ENCODE data around the gene CALY.

The CALY gene

DNA sequence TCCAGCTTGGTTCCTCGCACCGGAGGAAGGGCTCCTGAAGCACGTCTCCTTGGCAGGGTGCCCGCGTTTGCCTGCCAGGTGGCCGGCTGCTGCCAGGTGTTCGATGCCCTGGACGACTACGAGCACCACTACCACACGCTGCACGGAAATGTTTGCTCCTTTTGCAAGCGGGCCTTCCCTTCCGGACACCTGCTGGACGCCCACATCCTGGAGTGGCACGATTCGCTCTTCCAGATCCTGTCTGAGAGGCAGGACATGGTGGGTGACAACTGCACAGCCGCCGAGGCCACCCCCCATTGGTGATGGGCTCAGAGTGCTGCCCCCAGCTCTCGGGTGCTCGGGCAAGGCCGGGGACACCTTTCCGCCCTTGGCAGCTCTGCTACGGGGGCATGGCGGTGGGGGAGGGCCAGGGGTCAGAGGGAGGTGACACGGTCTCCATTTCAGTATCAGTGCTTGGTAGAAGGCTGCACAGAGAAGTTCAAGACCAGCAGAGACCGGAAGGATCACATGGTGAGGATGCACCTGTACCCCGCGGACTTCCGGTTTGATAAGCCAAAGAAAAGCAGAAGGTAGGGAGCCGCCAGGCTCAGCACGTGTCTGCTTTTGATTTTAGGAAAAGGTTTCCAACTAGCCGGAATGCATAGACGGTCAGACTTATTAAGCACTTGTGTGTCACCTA is 26.8 kb downstream of the CALY start:
- peak overlapping the region; percentile 81 for H3K27ac Mint-ChIP-seq
- H3K27me3 Mint-ChIP-seq = no peaks in the 10 kb centered on the region
- CTCF ChIA-PET = no interaction called here
- peaks cover 31% of the 10 kb centered on the region for H3K4me1 Mint-ChIP-seq
- no peak for DNase-seq
- H3K36me3 Mint-ChIP-seq = peaks cover 21% of the 10 kb centered on the region
- no peaks in the 10 kb centered on the region for H3K9me3 Mint-ChIP-seq
- peak overlapping the region; percentile 71 for H3K4me3 Mint-ChIP-seq

DNA sequence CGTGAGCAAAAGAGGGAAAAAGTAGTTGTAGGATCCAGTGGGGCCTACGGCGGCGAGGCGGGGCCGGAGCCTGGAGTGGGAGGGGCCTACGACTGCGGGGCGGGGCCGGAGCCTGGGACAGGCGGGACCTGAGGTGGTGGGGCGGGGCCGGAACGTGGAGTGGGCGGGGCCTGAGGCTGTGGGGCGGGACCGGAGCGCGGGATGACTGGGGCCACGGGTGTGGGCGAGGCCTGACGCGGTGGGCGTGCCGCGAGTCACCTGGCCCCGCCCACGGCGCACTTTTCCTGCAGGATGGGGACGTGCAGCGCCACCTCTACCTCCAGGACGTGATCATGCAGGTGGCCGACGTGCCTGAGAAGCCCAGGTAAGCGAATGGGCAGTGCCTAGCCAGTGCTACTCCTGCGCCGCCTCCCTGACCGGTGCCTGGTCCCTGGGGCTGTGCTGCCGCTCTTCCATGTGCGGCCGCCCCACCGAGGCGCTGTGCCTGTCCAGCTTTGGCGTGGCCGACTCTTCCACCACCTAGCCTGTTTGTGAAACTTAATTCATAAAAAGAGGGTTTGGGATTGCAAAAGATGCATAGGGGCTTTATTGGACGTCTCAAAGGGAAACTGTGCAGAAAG is 27.5 kb downstream of the CALY start:
- peak; percentile 94 for DNase-seq
- Mint-ChIP-seq H3K4me1 (peaks cover 31% of the 10 kb centered on the region), H3K27ac (peak overlapping the region; percentile 89), H3K27me3 (no peaks in the 10 kb centered on the region), H3K9me3 (no peaks in the 10 kb centered on the region), H3K36me3 (peaks cover 21% of the 10 kb centered on the region), H3K4me3 (peak overlapping the region; percentile 71)
- CTCF ChIA-PET = no interaction called here

DNA sequence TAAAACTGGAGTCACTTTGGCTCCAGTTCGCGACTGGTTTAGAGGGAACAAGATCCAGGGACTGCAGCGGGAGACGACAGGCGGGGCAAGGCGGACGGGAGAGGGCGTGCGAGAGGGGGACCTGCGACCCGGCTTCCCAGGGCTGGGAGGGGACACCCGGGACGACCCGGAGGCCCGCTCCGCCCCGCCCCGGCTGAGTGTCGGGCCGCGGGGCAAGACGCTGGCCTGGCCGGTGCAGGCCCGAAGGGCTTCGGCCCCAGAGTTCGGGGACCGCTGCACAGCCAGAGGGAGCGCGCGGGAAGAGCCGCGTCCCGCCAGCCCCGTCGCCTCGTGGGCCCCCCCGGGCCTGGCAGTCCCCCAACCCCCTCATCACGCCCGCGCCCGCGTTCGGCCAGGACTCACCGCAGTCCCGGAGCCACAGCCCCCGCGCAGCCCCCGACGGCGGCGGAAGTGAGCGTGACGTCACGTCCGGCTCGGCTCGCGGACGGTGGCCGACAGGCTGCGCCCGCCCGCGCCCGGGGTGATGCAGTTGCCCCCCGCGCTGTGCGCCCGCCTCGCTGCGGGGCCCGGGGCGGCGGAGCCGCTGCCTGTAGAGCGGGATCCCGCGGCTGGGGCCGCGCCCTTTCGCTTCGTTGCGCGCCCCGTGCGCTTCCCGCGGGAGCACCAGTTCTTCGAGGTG is 28.1 kb downstream of the CALY start, which contains the start of the genes TUBGCP2 and ZNF511:
Gene TUBGCP2, minus strand, starts transcription at position 452 of the 679 bp plus-strand sequence. CDS start 5,931 bp downstream, outside the sequence.
Gene ZNF511, plus strand, starts transcription at position 494 of the 679 bp plus-strand sequence. Its CDS starts 30 bp downstream, at position 524.
- peak; percentile 89 for DNase-seq
- H3K27me3 Mint-ChIP-seq = no peaks in the 10 kb centered on the region
- H3K4me3 Mint-ChIP-seq = peak within 1 kb of the TSS; percentile 96
- CTCF ChIA-PET = interaction anchor here (0.8 to 2.0 kb wide), 13 partner anchors 10 to 165 kb away, joined by 3 to 11 read pairs (median 5); partner anchors contain the start of gene ADAM8
- H3K36me3 Mint-ChIP-seq = peaks cover 21% of the 10 kb centered on the region
- H3K4me1 Mint-ChIP-seq = peaks cover 31% of the 10 kb centered on the region
- no peaks in the 10 kb centered on the region for H3K9me3 Mint-ChIP-seq
- H3K27ac Mint-ChIP-seq = peak within 1 kb of the TSS; percentile 99

DNA sequence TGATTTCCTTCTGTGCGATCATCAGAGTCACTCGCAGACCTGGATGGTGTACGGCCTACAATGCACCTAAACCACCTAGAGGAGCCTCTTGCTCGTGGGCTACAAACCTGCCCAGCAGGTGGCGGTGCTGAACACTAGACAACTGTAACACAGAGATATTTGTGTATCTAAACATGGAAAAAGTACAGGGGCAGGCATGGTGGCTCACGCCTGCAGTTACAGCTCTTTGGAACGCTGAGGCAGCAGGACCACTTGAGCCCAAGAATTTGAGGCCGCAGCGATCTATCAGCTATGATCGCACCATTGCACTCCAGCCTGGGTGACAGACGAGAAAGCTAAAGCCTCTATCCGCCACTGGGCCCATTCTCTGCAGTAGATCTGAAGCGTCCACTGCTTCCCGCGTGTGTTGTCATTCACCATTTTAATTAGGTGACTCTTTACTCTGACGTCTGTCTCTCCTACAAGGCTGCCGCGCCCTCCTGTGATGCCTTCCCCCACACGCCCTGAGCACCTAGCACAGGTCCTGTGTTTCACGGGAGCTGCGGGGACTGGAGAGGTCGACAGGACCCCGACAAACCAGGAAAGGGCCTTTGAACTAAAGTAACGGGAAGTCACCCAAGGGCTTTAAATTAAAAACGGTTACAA is 28.8 kb downstream of the CALY start:
- Mint-ChIP-seq H3K9me3 (no peaks in the 10 kb centered on the region), H3K4me1 (peaks cover 31% of the 10 kb centered on the region), H3K36me3 (peaks cover 19% of the 10 kb centered on the region), H3K27me3 (no peaks in the 10 kb centered on the region), H3K27ac (peak overlapping the region; percentile 99), H3K4me3 (peak overlapping the region; percentile 96)
- DNase-seq = peak; percentile 95
- CTCF ChIA-PET = interaction anchor here (0.8 to 2.0 kb wide), 13 partner anchors 11 to 164 kb away, joined by 3 to 11 read pairs (median 5); partner anchors contain the start of gene ADAM8

DNA sequence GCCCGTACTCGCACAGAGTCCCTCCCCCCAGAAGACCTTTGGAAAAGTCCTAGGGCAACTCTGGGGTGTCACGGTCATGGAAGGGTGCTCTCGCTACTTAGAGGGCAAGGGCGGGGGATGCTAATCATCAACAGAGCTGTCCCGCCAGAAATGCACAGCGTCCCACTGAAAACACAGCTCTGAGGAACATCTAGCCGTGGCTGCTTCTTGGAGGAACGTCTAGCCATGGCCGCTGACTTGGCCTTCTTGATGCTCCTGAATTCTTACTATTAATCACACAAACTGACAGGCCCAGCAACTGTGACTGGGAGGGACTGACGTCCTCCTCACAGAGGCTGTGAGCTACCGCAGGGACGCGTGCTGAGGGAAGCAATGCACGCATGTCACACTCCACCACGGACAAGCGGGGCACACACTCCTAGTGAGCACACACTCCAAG is 29.7 kb downstream of the CALY start:
- Mint-ChIP-seq H3K27ac (peak overlapping the region; percentile 80), H3K9me3 (no peaks in the 10 kb centered on the region), H3K4me3 (peak overlapping the region; percentile 41), H3K36me3 (peaks cover 15% of the 10 kb centered on the region), H3K27me3 (no peaks in the 10 kb centered on the region), H3K4me1 (peaks cover 31% of the 10 kb centered on the region)
- CTCF ChIA-PET = interaction anchor here (1.5 to 2.0 kb wide), 7 partner anchors 12 to 32 kb away, joined by 5 to 11 read pairs (median 7); partner anchors contain the start of gene ADAM8
- no peak for DNase-seq

DNA sequence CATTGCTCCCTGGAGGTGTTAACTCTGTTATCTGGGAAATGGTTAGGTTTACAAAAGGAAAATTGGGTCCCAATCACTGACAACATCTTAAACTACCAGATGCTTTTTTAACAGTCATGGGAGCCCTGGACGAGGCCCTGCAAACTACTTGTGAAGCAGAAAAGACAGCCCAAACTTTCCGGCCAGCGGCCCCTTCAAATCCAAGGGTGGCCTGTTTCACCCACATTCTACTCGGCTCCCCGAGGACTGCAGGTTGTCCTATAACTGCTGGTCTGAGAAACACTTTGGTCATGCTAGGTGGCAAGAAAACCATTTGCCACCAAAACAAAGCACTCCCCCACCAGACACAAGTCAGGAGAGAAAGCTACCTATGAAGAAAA is 30.6 kb downstream of the CALY start:
- no peak for DNase-seq
- CTCF ChIA-PET = no interaction called here
- H3K36me3 Mint-ChIP-seq = peaks cover 12% of the 10 kb centered on the region
- peaks cover 31% of the 10 kb centered on the region for H3K4me1 Mint-ChIP-seq
- H3K27ac Mint-ChIP-seq = no peak overlapping the region
- H3K27me3 Mint-ChIP-seq = no peaks in the 10 kb centered on the region
- H3K4me3 Mint-ChIP-seq = no peak overlapping the region
- H3K9me3 Mint-ChIP-seq = no peaks in the 10 kb centered on the region

DNA sequence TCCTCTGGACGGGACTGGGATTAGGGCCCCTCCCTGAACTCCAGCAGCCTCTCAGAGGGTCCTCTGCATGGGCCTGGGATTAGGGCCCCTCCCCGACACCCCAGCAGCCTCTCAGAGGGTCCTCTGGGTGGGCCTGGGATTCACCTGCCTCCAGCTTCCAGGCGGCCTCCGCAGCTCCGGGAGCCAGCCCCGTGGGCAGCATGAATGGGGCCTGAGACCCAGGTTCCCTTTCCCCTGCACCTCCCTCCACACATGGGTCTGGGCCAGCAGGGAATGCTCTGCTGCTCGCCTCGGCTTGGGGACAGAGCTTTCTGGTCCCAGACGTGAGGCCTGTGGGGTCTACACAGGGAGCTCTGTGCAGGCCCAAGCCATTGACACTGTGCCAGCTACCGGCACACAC is 33.5 kb downstream of the CALY start:
- H3K4me3 Mint-ChIP-seq = no peak overlapping the region
- no peaks in the 10 kb centered on the region for H3K27me3 Mint-ChIP-seq
- H3K9me3 Mint-ChIP-seq = no peaks in the 10 kb centered on the region
- H3K4me1 Mint-ChIP-seq = peaks cover 24% of the 10 kb centered on the region
- DNase-seq = no peak
- CTCF ChIA-PET = interaction anchor here (1.0 kb wide), 1 partner anchor 45 kb away, joined by 3 read pairs; no protein-coding TSS in a partner anchor
- no peak overlapping the region for H3K27ac Mint-ChIP-seq
- peaks cover 23% of the 10 kb centered on the region for H3K36me3 Mint-ChIP-seq

DNA sequence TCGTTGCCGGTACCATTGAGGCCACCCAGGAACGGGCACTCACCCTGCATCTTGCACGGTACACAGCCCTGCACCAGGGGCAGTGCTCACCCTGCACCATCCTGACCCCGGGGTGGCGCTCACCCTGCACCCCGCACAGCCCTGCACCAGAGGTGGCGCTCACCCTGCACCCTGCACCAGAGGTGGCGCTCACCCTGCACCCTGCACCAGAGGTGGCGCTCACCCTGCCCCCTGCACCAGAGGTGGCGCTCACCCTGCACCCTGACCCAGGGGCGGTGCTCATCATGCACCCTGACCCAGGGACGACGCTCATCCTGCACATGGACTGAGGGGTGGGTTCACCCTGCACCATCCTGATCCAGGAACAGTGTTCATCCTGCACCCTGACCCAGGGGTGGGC is 34.5 kb downstream of the CALY start:
- CTCF ChIA-PET = no interaction called here
- H3K9me3 Mint-ChIP-seq = no peaks in the 10 kb centered on the region
- no peaks in the 10 kb centered on the region for H3K27me3 Mint-ChIP-seq
- no peak overlapping the region for H3K27ac Mint-ChIP-seq
- peaks cover 17% of the 10 kb centered on the region for H3K4me1 Mint-ChIP-seq
- no peak for DNase-seq
- peaks cover 31% of the 10 kb centered on the region for H3K36me3 Mint-ChIP-seq
- no peak overlapping the region for H3K4me3 Mint-ChIP-seq

DNA sequence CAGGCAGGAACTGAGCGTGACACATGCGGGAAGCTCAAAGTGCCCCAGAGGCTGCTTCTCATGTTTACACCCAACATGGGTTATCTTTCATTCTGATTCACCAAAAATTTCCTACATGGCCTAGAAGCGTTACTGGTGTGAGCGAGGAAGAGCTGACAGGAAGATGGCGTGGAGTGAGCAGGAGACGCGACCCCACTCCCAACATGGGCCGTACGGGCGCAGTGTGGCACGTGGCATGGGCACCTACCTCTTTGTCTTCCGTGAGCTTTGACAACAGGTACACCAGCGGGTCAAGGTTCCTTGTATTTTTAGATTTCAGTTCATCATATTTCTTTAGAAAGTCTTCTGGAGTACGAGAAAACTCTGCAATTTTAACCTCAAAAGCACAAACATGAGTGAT is 37.0 kb downstream of the CALY start:
- Mint-ChIP-seq H3K27me3 (no peaks in the 10 kb centered on the region), H3K4me3 (no peak overlapping the region), H3K9me3 (no peaks in the 10 kb centered on the region), H3K4me1 (no peaks in the 10 kb centered on the region), H3K36me3 (peaks cover 41% of the 10 kb centered on the region), H3K27ac (no peak overlapping the region)
- CTCF ChIA-PET = no interaction called here
- DNase-seq = no peak

DNA sequence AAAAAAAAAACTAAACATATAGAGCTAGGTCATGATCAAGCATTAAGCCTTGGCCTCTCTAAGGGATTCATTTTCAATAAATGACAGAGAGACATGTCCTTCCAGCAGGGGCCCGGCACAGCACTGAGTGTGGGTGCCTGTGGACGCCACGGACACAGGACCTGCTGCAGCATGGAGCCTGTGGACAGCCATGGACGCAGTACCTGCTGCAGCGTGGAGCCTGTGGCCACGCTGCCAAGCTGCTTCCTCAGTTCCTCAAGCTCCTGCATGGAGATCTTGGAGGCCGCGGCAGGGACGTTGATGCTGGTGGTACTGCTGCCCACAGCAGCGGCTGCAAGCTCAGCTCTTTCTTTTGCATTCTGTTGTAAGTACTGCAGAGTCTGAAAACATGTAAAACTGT is 37.5 kb downstream of the CALY start:
- CTCF ChIA-PET = no interaction called here
- Mint-ChIP-seq H3K27ac (no peak overlapping the region), H3K4me3 (no peak overlapping the region)

DNA sequence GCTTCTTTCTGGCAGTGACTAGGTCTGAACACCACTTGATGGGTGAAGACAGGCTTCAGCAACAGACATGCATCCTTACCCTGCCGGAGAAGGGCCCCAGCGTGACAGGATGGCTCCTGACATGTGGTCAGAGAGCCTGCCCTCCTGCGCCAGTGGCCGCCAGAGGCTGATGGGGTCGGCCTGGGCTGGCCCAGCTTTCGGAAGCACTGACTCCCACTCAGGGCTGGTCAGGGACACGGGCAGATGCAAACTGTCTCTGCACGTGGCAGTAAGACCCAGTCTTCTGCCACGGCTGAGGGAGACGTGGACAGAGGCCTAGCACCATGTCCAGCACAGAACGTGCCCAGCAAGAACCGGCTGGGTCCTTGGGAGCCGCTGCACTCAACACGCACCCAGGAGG is 38.2 kb downstream of the CALY start:
- Mint-ChIP-seq H3K4me1 (no peaks in the 10 kb centered on the region), H3K27me3 (no peaks in the 10 kb centered on the region), H3K9me3 (no peaks in the 10 kb centered on the region), H3K27ac (peak overlapping the region; percentile 9), H3K4me3 (no peak overlapping the region), H3K36me3 (peaks cover 48% of the 10 kb centered on the region)
- CTCF ChIA-PET = no interaction called here
- no peak for DNase-seq

More for the DNA sequence above, 37.5 kb downstream of the CALY start:
- Mint-ChIP-seq H3K27me3 (no peaks in the 10 kb centered on the region), H3K4me1 (no peaks in the 10 kb centered on the region), H3K9me3 (no peaks in the 10 kb centered on the region), H3K36me3 (peaks cover 43% of the 10 kb centered on the region)
- DNase-seq = no peak

DNA sequence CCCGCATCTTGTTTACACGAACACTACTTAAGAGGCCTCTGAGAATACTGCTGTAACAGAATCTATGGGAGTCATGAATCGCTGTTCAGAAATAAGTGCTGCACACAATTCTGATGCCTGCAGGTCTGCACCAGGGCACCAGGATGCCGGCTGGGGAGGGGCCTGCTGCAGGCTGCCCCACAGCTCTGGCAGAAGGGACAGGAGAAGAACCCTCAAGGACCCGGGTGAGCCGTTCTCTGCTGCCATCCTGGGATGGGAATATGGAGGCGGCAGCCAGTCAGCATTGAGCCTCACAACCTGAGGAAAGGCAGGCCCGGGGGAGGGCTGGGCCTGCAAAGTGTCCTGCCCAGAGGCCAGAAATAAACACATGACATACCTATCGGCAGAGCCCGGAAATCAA is 39.2 kb downstream of the CALY start:
- DNase-seq = no peak
- Mint-ChIP-seq H3K27me3 (no peaks in the 10 kb centered on the region), H3K9me3 (no peaks in the 10 kb centered on the region), H3K27ac (no peak overlapping the region), H3K4me3 (no peak overlapping the region), H3K4me1 (no peaks in the 10 kb centered on the region), H3K36me3 (peaks cover 47% of the 10 kb centered on the region)
- CTCF ChIA-PET = no interaction called here

DNA sequence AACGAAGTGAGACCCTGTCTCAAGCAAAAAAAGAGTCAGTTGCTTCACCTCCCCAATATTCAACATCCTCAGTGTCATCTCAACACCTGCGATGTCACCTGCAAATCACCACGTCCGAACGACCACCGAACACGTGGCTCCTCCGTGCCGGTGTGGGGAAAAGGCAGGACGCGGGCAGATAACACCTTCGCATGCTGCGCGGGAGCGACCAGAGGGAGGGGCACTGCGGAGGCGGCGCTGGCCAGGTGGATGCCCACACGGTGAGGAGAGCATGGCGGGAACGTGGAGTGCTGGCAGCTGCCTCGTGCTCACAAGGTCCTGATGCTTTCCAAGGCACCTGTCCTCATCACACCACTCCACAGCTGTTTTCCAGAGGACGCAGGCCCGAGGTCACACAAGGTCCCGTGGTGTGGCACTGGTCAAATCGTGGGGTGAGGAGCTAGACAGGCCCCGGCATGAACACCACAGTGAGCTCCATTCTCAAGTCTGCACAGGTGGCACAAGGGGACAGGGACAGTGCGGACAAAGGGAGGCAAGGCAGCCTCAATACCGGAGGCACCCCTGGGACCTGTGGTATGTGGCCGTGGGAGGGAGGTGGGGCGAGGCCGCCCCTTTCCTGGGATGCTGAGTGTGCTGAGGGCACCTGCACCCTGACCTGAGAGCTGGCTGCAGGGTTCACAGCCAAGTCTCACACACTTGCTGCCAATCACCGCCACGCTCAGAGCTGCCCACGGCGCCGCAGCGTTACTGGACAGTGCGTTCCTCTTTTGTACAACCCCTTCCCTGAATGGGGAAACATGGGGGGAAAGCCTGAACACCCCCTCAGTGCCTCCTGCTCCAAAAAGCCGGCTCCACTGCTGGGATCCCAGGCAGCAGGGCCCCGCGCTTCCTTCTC is 41.0 kb downstream of the CALY start:
- Mint-ChIP-seq H3K4me1 (no peaks in the 10 kb centered on the region), H3K4me3 (no peak overlapping the region), H3K27me3 (no peaks in the 10 kb centered on the region), H3K9me3 (no peaks in the 10 kb centered on the region), H3K27ac (no peak overlapping the region), H3K36me3 (peaks cover 47% of the 10 kb centered on the region)
- CTCF ChIA-PET = interaction anchor here (0.8 kb wide), 1 partner anchor 17 kb away, joined by 3 read pairs; no protein-coding TSS in a partner anchor
- DNase-seq = no peak
